Rectal smooth muscle tissue (tissue), 1 donor: Measurements from ENCODE around the gene MSN.

Experiments used
- H3K27ac ChIP-seq: one replicate; pipeline ENCODE4 v1.7.0; 2013; ENCODE audit warnings: low read depth, low read length, inconsistent platforms
- H3K27me3 ChIP-seq: one replicate; pipeline ENCODE4 v1.7.0; 2013; ENCODE audit warnings: low read length; ENCODE audit not compliant: control insufficient read depth, insufficient read depth
- H3K36me3 ChIP-seq: one replicate; pipeline ENCODE4 v1.7.0; 2013; ENCODE audit warnings: low read length; ENCODE audit not compliant: control insufficient read depth, insufficient read depth
- H3K4me1 ChIP-seq: one replicate; pipeline ENCODE4 v1.7.0; 2013; ENCODE audit warnings: low read length; ENCODE audit not compliant: control insufficient read depth, insufficient read depth
- H3K4me3 ChIP-seq: one replicate; pipeline ENCODE4 v1.7.0; 2013; ENCODE audit warnings: low read length
- H3K9ac ChIP-seq: one replicate; pipeline ENCODE4 v1.7.0; 2013; ENCODE audit warnings: low read length

MSN gene

GRCh38 chrX:65783746-65784145 is 116.3 kb downstream of the MSN start:
- Histone ChIP-seq H3K27me3 (no peaks in the 10 kb centered on the region), H3K4me1 (no peaks in the 10 kb centered on the region), H3K36me3 (no peaks in the 10 kb centered on the region), H3K27ac (no peak overlapping the region), H3K9ac (no peak overlapping the region), H3K4me3 (no peak overlapping the region)
